ENCODE measurements around the gene ZNF565.

- TF ChIP-seq CTCF (IDR thresholded peaks at IDR 0.05) (peak in 2 of 6 experiments; percentile 9 to 23), POLR2A (IDR thresholded peaks at IDR 0.05) (peak; percentile 96 to 98)
These were observed 74.8 kb downstream of the ZNF565 start, which contains the start of gene CAPNS1 for GRCh38 chr19:36139473-36140303.

Data from Peyer's patch (tissue), 4 donors.